WTC11 (cell line): ENCODE measurements around the gene THBD. TPM values are rescaled to one million over a fixed set of nuclear protein-coding genes. Genes with fewer than 3 reads are reported as not detected.

Source experiments
- ATAC-seq: fragments of 200-7000 bp; cut with Tn5 transposase; 2 replicates; pipeline ENCODE4 v1.10.0; 2021; ENCODE audit warnings: mild to moderate bottlenecking, moderate library complexity
- CTCF ChIA-PET: fragments of 300-600 bp; sonication (Branson Sonifier 250); formaldehyde crosslinking; loops from one replicate; lab custom pipeline; 2021; ENCODE audit warnings: antibody characterized with exemption; lab: Charles Lee
- POLR2A ChIA-PET: fragments of 350-600 bp; sonication (Branson Sonifier 250); formaldehyde crosslinking; loops from one replicate; lab custom pipeline; 2021; ENCODE audit warnings: antibody characterized with exemption; lab: Charles Lee
- DNase-seq: peaks from one replicate; pipeline ENCODE4 v3.0.0; 2021; ENCODE audit warnings: low spot score
- H3K27ac Mint-ChIP-seq: 2 replicates; pipeline ENCODE4 v1.8.0; 2021; ENCODE audit warnings: mixed read lengths
- H3K27me3 Mint-ChIP-seq: 2 replicates; pipeline ENCODE4 v1.8.0; 2021; ENCODE audit warnings: low read depth, mild to moderate bottlenecking, moderate library complexity, mixed read lengths
- H3K36me3 Mint-ChIP-seq: 2 replicates; pipeline ENCODE4 v1.8.0; 2021; ENCODE audit warnings: mixed read lengths
- H3K4me1 Mint-ChIP-seq: 2 replicates; pipeline ENCODE4 v1.8.0; 2022; ENCODE audit warnings: mixed read lengths
- H3K4me3 Mint-ChIP-seq: 2 replicates; pipeline ENCODE4 v1.8.0; 2021; ENCODE audit warnings: mild to moderate bottlenecking, moderate library complexity, mixed read lengths
- H3K9me3 Mint-ChIP-seq: 2 replicates; pipeline ENCODE4 v1.8.0; 2021; ENCODE audit warnings: mixed read lengths
- E2F5 ChIP-seq: sonication (generic); formaldehyde crosslinking; IDR thresholded peaks from 2 replicates; pipeline ENCODE4 v1.8.1; 2022; ENCODE audit warnings: mild to moderate bottlenecking, moderate library complexity, missing genetic modification reagents
- FOXJ3 ChIP-seq: sonication (generic); formaldehyde crosslinking; IDR thresholded peaks from 2 replicates; pipeline ENCODE4 v1.9.0; 2021; ENCODE audit warnings: missing genetic modification reagents, mild to moderate bottlenecking, borderline replicate concordance
- JAZF1 ChIP-seq: fragments of 250-450 bp; sonication (Bioruptor Pico); IDR thresholded peaks from 2 replicates; pipeline ENCODE4 v1.9.0; 2021; ENCODE audit warnings: moderate library complexity, mild to moderate bottlenecking, inconsistent platforms
- KAT7 ChIP-seq: sonication (generic); formaldehyde crosslinking; IDR thresholded peaks from 2 replicates; pipeline ENCODE4 v1.8.1; 2023; ENCODE audit warnings: missing genetic modification reagents, mild to moderate bottlenecking, borderline replicate concordance
- USF2 ChIP-seq: sonication (generic); formaldehyde crosslinking; IDR thresholded peaks from 2 replicates; pipeline ENCODE4 v1.8.1; 2023; ENCODE audit warnings: mild to moderate bottlenecking, missing genetic modification reagents, moderate library complexity
- ZBTB21 ChIP-seq: sonication (generic); formaldehyde crosslinking; IDR thresholded peaks from 2 replicates; pipeline ENCODE4 v1.8.1; 2023; ENCODE audit warnings: mild to moderate bottlenecking, missing genetic modification reagents, borderline replicate concordance
- total RNA-seq: library from RNA; stranded (reverse); gene quantifications from 3 replicates; pipeline ENCODE4 v1.2.3, GENCODE V29; 2021
- TF ChIP-seq, protein P1 (sequence below): sonication (generic); formaldehyde crosslinking; IDR thresholded peaks from 2 replicates; pipeline ENCODE4 v1.8.0; 2022; ENCODE audit warnings: missing genetic modification reagents
- TF ChIP-seq, protein P2 (sequence below): sonication (generic); formaldehyde crosslinking; IDR thresholded peaks from 2 replicates; pipeline ENCODE4 v1.8.0; 2023; ENCODE audit warnings: mild to moderate bottlenecking, missing genetic modification reagents
- TF ChIP-seq, protein P3 (sequence below): fragments of 250-450 bp; sonication (Bioruptor Pico); IDR thresholded peaks from 2 replicates; pipeline ENCODE4 v1.9.0; 2021; ENCODE audit warnings: mild to moderate bottlenecking

Gene THBD
- total RNA-seq, 1 experiment from 2014 or later, result 1.0 TPM

DNA sequence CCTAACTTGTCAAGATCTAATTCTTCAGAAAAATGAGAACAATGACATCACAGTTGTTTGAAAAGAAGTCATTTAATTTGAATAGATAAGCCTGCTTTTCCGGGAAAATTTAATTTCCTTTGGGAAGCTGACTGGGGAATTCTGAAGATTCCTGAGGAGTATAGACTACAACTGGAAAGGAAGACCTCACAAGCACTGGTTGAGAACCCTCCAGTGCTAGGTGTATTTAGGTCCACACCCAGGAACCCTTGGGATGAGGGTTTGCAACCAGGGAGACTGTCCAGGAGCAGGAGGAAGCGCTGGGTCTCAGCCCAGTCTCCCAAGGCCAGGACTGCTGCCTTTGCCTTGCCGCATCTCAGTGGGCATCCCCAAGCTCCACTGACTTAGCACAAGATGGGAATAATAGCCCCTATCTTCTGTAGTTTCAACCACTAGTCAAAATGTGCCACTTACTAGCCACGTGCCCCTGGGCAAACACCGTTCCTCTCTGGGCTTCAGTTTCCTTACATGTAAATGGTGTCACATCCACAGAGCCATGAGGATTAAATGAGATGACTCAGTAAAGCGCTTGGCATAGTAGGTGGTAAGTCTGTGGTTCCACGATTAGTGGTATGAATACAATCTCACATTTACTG lies 43.5 kb upstream of the THBD start:
- H3K4me3 Mint-ChIP-seq, result no peak overlapping the region
- H3K9me3 Mint-ChIP-seq, result no peaks in the 10 kb centered on the region

GRCh38 chr20:23092384-23092756 lies 42.9 kb upstream of the THBD start:
- DNase-seq (no peak), ATAC-seq (no peak)
- Mint-ChIP-seq H3K9me3 (no peaks in the 10 kb centered on the region), H3K4me1 (peaks cover 16% of the 10 kb centered on the region), H3K27ac (no peak overlapping the region), H3K27me3 (no peaks in the 10 kb centered on the region), H3K4me3 (no peak overlapping the region), H3K36me3 (no peaks in the 10 kb centered on the region)
- no peak for TF ChIP-seq JAZF1 (CRISPR knock-in tag)
- TF ChIP-seq, protein P1, sequence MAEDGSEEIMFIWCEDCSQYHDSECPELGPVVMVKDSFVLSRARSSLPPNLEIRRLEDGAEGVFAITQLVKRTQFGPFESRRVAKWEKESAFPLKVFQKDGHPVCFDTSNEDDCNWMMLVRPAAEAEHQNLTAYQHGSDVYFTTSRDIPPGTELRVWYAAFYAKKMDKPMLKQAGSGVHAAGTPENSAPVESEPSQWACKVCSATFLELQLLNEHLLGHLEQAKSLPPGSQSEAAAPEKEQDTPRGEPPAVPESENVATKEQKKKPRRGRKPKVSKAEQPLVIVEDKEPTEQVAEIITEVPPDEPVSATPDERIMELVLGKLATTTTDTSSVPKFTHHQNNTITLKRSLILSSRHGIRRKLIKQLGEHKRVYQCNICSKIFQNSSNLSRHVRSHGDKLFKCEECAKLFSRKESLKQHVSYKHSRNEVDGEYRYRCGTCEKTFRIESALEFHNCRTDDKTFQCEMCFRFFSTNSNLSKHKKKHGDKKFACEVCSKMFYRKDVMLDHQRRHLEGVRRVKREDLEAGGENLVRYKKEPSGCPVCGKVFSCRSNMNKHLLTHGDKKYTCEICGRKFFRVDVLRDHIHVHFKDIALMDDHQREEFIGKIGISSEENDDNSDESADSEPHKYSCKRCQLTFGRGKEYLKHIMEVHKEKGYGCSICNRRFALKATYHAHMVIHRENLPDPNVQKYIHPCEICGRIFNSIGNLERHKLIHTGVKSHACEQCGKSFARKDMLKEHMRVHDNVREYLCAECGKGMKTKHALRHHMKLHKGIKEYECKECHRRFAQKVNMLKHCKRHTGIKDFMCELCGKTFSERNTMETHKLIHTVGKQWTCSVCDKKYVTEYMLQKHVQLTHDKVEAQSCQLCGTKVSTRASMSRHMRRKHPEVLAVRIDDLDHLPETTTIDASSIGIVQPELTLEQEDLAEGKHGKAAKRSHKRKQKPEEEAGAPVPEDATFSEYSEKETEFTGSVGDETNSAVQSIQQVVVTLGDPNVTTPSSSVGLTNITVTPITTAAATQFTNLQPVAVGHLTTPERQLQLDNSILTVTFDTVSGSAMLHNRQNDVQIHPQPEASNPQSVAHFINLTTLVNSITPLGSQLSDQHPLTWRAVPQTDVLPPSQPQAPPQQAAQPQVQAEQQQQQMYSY, result peak; percentile 78
- CTCF ChIA-PET, result interaction anchor here (1.0 to 1.8 kb wide), 2 partner anchors 13 to 41 kb away, joined by 4 to 5 read pairs; no protein-coding TSS in a partner anchor
- POLR2A ChIA-PET, result no interaction called here

More for the DNA sequence above, 43.5 kb upstream of the THBD start:
- Mint-ChIP-seq H3K27ac (no peak overlapping the region), H3K27me3 (no peaks in the 10 kb centered on the region; the same call in 1 of the 2 replicates), H3K36me3 (no peaks in the 10 kb centered on the region), H3K4me1 (peaks cover 16% of the 10 kb centered on the region)
- ATAC-seq (no peak), DNase-seq (no peak)
- CTCF ChIA-PET, result interaction anchor here (1.8 kb wide), 1 partner anchor 13 kb away, joined by 5 read pairs; no protein-coding TSS in a partner anchor
- POLR2A ChIA-PET, result no interaction called here
- TF ChIP-seq USF2 (CRISPR knock-in tag) (no peak), ZBTB21 (no peak), KAT7 (CRISPR knock-in tag) (no peak), E2F5 (CRISPR knock-in tag) (no peak), FOXJ3 (no peak)
- TF ChIP-seq, protein P2, sequence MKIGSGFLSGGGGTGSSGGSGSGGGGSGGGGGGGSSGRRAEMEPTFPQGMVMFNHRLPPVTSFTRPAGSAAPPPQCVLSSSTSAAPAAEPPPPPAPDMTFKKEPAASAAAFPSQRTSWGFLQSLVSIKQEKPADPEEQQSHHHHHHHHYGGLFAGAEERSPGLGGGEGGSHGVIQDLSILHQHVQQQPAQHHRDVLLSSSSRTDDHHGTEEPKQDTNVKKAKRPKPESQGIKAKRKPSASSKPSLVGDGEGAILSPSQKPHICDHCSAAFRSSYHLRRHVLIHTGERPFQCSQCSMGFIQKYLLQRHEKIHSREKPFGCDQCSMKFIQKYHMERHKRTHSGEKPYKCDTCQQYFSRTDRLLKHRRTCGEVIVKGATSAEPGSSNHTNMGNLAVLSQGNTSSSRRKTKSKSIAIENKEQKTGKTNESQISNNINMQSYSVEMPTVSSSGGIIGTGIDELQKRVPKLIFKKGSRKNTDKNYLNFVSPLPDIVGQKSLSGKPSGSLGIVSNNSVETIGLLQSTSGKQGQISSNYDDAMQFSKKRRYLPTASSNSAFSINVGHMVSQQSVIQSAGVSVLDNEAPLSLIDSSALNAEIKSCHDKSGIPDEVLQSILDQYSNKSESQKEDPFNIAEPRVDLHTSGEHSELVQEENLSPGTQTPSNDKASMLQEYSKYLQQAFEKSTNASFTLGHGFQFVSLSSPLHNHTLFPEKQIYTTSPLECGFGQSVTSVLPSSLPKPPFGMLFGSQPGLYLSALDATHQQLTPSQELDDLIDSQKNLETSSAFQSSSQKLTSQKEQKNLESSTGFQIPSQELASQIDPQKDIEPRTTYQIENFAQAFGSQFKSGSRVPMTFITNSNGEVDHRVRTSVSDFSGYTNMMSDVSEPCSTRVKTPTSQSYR (CRISPR knock-in tag), result no peak
- TF ChIP-seq, protein P3, sequence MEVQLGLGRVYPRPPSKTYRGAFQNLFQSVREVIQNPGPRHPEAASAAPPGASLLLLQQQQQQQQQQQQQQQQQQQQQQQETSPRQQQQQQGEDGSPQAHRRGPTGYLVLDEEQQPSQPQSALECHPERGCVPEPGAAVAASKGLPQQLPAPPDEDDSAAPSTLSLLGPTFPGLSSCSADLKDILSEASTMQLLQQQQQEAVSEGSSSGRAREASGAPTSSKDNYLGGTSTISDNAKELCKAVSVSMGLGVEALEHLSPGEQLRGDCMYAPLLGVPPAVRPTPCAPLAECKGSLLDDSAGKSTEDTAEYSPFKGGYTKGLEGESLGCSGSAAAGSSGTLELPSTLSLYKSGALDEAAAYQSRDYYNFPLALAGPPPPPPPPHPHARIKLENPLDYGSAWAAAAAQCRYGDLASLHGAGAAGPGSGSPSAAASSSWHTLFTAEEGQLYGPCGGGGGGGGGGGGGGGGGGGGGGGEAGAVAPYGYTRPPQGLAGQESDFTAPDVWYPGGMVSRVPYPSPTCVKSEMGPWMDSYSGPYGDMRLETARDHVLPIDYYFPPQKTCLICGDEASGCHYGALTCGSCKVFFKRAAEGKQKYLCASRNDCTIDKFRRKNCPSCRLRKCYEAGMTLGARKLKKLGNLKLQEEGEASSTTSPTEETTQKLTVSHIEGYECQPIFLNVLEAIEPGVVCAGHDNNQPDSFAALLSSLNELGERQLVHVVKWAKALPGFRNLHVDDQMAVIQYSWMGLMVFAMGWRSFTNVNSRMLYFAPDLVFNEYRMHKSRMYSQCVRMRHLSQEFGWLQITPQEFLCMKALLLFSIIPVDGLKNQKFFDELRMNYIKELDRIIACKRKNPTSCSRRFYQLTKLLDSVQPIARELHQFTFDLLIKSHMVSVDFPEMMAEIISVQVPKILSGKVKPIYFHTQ (CRISPR knock-in tag), result no peak
